ENCODE data around the gene RBM20.

DNA sequence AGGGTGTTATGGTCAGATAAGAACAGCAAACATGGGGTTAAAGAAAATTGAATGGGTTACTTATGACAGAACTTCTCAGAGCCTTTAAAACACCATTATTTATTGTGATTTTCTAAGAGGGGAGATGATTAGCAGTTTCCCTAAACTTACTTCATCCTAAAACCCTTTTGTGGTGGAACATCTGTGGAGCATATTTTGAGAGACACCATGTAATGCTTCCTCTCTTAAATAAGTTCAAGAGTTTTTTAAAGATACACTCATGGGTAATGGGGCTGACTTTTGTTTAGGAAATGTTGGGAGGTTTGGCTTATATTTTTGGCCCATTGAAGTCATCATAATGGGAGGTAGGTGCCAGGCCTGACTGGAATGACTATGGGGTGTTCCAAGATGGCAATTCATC, 219.2 kb downstream of the RBM20 start:
- no peak for TF ChIP-seq CTCF (IDR thresholded peaks at IDR 0.05)
- TF ChIP-seq POLR2A (IDR thresholded peaks at IDR 0.05): no peak

Measured in thyroid gland (tissue), 4 donors.